Activated naive CD8-positive, alpha-beta T cell treated with anti-CD3 and anti-CD28 coated beads, Interleukin-2, amount 10 ng/mL, durations not matched to agents 7 days and 5 days (primary cell): ENCODE data around the gene SLC25A21. TPM values are rescaled to one million over a fixed set of nuclear protein-coding genes. Genes with fewer than 3 reads are reported as not detected.
"Not testable (repeated sequence)": the region's sequence is repeated elsewhere in the genome, so short reads cannot be mapped to it uniquely, and the experiment has no call there.

Experiments
- ATAC-seq: fragments of 150-1000 bp; cut with Tn5 transposase; one replicate; pipeline ENCODE4 v1.10.0; 2021; ENCODE audit warnings: low read depth, moderate library complexity
- POLR2A ChIA-PET: fragments of 350-600 bp; sonication (Branson Sonifier 250); formaldehyde crosslinking; loops from one replicate; lab custom pipeline; 2021; ENCODE audit warnings: antibody characterized with exemption; lab: Charles Lee
- DNase-seq: peaks from one replicate; pipeline ENCODE4 v3.0.0; 2021
- H3K27ac Mint-ChIP-seq: one replicate; pipeline ENCODE4 v1.8.0; 2022; ENCODE audit warnings: mild to moderate bottlenecking, mixed read lengths
- H3K27me3 Mint-ChIP-seq: one replicate; pipeline ENCODE4 v1.8.0; 2022; ENCODE audit warnings: mild to moderate bottlenecking, moderate library complexity, mixed read lengths
- H3K36me3 Mint-ChIP-seq: one replicate; pipeline ENCODE4 v1.8.0; 2021; ENCODE audit warnings: mild to moderate bottlenecking, mixed read lengths
- H3K4me1 Mint-ChIP-seq: one replicate; pipeline ENCODE4 v1.8.0; 2021; ENCODE audit warnings: mixed read lengths
- H3K4me3 Mint-ChIP-seq: one replicate; pipeline ENCODE4 v1.8.0; 2022; ENCODE audit warnings: mild to moderate bottlenecking, moderate library complexity, mixed read lengths
- H3K9me3 Mint-ChIP-seq: one replicate; pipeline ENCODE4 v1.8.0; 2021; ENCODE audit warnings: mixed read lengths
- total RNA-seq, 2 experiments: library from RNA; stranded (reverse); gene quantifications; one replicate each; pipeline ENCODE4 v1.2.3, GENCODE V29; 2021

SLC25A21 gene
- total RNA-seq, 2 experiments from 2014 or later: not detected

DNA sequence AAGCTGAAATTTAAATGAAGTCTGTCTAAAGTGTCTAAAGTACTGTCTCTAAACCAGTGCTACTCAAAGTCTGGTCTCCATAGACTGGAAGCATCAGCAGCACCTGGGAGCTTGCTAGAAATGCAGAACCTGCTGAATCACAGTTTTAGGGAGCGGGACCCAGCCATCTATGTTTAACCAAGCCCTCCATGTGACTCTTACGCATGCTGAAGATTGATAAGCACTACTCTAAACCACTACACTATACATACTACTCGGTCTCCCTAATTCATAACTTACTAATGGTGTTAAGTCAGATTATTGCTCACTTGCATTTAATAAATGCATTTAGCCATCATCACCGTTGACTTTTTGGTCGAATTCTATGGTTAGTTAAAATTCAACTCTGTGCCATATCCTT lies 88.8 kb downstream of the SLC25A21 start:
- Mint-ChIP-seq H3K4me1 (no peaks in the 10 kb centered on the region), H3K9me3 (no peaks in the 10 kb centered on the region), H3K27me3 (no peaks in the 10 kb centered on the region), H3K36me3 (no peaks in the 10 kb centered on the region), H3K27ac (no peak overlapping the region), H3K4me3 (no peak overlapping the region)
- POLR2A ChIA-PET: no interaction called here
- ATAC-seq: no peak
- no peak for DNase-seq

DNA sequence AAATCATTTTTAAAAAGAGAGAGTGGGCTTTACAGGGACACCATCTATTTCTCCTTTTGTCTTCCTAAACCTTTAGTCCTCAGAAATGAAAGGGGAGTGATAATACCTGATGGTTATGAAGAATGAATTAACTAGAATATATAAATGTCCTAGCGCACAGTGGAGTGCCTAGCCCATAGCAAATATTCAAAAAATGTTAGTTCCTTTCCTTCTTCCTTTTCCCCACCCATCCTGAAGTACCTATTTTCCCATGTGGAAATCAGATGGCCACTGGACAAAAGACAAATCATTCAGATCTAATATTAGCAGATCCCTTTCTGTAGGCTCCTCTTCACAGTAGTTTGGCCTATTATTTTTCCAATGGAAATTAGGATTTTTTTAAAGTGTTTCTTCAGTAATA lies 90.0 kb downstream of the SLC25A21 start:
- Mint-ChIP-seq H3K27ac (no peak overlapping the region), H3K27me3 (no peaks in the 10 kb centered on the region), H3K4me3 (no peak overlapping the region), H3K9me3 (no peaks in the 10 kb centered on the region), H3K4me1 (no peaks in the 10 kb centered on the region), H3K36me3 (no peaks in the 10 kb centered on the region)
- DNase-seq: no peak
- ATAC-seq: no peak
- POLR2A ChIA-PET: no interaction called here

DNA sequence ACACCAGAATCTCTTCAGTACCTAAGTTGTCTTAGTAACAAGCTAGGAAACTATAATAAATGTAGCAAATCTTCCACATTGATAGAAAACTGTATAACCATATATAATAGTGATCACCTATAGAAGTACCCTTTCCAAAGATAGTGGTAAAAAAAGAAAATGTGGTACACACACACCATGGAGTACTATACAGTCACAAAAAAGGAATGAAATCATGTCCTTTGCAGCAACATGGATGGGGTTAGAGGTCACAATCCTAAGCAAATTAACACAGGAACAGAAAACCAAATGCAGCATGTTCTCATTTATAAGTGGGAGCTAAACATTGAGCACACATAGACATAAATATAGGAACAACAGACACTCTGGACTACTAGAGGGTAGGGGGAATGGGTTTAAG lies 90.5 kb downstream of the SLC25A21 start:
- ATAC-seq (no peak), DNase-seq (no peak)
- Mint-ChIP-seq H3K9me3 (peaks cover 2% of the 10 kb centered on the region), H3K4me3 (no peak overlapping the region), H3K4me1 (no peaks in the 10 kb centered on the region), H3K27ac (no peak overlapping the region), H3K36me3 (no peaks in the 10 kb centered on the region), H3K27me3 (no peaks in the 10 kb centered on the region)
- POLR2A ChIA-PET: no interaction called here

DNA sequence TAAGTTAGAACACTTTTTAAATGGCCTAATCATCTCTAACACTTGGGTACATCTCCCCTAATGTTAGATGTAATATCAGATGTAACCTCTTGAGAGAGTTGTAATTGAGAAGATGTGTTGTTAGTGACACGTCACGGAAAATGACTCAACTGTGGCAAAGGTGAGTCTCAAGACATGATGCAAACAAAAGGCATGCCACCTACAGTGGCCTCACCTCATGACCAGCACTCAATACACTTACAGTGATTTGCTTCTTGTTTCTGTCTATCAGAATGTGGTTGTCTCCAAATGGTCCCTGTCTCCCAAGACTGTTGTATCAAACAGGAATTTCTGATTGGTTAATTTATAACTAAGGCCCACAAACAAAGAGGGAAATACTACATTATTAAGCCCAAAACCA lies 91.2 kb downstream of the SLC25A21 start:
- no peak for DNase-seq
- no peaks in the 10 kb centered on the region for H3K27me3 Mint-ChIP-seq
- POLR2A ChIA-PET: no interaction called here

DNA sequence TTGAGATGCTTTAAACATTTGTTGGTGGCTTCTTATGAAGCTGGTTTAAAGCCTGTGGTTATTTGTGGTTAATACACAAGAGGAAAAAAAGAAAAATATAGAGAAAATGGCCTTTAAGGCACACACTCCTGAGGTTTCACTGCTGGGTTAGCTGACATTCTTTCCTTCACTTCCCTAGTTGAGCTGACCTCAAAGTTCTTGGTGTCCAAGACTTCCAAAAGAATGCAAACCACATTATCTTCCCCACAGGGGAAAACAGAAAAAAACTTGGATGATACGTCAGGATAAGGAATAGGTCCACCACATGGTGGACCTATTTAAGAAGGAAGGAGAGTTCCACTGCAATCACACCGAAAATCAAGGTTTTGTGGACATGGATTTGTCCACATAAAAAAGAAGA lies 94.3 kb downstream of the SLC25A21 start:
- Mint-ChIP-seq H3K27ac (no peak overlapping the region), H3K27me3 (no peaks in the 10 kb centered on the region), H3K4me1 (no peaks in the 10 kb centered on the region), H3K9me3 (peaks cover 2% of the 10 kb centered on the region), H3K4me3 (no peak overlapping the region), H3K36me3 (no peaks in the 10 kb centered on the region)
- POLR2A ChIA-PET: no interaction called here
- ATAC-seq (no peak), DNase-seq (no peak)

More for the DNA sequence above, 91.2 kb downstream of the SLC25A21 start:
- no peak for ATAC-seq
- Mint-ChIP-seq H3K36me3 (no peaks in the 10 kb centered on the region), H3K27ac (no peak overlapping the region), H3K9me3 (peaks cover 2% of the 10 kb centered on the region), H3K4me1 (no peaks in the 10 kb centered on the region), H3K4me3 (no peak overlapping the region)

DNA sequence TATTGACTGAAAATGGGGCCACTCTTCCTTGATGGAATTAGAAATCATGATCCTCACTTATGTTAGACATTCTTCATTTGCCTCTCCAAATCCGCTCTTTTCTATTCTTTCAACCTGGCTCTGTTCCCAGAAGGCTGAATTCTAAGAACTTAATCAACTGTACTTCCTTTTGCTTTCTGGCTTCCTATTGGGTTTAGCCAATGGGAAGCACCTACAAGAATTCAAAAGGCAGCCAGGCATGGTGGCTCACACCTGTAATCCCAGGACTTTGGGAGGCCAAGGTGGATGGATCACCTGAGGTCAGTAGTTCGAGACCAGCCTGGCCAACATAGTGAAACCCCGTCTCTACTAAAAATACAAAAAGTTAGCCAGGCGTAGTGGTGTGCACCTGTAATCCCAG lies 98.1 kb downstream of the SLC25A21 start:
- not testable (repeated sequence) for H3K27ac Mint-ChIP-seq, ATAC-seq, DNase-seq, H3K9me3 Mint-ChIP-seq, H3K36me3 Mint-ChIP-seq, H3K4me1 Mint-ChIP-seq, H3K27me3 Mint-ChIP-seq, H3K4me3 Mint-ChIP-seq
- POLR2A ChIA-PET: interaction anchor here (0.7 kb wide), 1 partner anchor 1519 kb away, joined by 3 read pairs; no protein-coding TSS in a partner anchor

DNA sequence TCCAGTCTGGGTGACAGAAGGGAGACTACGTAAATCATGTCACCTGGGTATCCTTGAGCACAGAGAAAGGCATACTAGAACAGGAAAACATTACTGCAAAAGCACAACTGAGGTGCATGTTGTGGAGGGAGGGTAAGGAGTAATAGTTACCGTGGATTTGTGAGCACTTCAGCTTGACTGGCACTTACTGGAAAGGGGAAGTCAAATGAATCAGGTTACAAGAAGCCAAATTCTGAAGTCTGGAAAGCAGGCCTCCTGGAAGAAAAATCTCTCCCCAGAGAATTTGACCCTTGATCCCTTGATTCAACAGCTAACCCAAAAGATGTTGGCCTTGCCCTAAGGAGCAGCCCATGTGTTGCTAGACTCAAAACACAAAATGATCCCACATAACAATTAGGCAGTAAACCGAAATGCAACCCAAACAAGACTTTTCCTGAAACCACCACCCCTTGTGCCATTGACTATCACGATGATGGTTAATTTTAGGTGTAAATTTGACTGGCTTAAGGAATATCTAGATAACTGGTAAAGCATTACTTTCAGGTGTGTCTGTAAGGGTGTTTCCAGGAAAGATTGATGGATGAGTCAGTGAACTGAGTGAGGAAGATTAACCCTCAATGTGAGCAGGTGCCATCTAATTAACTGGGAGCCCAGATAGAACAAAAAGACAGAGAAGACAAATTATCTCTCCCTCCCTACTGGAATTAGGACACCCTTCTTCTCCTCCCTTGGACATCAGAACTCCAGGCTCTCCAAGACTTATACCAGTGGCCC lies 108.8 kb downstream of the SLC25A21 start:
- Mint-ChIP-seq H3K36me3 (no peaks in the 10 kb centered on the region), H3K9me3 (peaks cover 1% of the 10 kb centered on the region), H3K4me1 (no peaks in the 10 kb centered on the region), H3K27me3 (no peaks in the 10 kb centered on the region), H3K4me3 (no peak overlapping the region), H3K27ac (no peak overlapping the region)
- ATAC-seq (no peak), DNase-seq (no peak)
- POLR2A ChIA-PET: no interaction called here

DNA sequence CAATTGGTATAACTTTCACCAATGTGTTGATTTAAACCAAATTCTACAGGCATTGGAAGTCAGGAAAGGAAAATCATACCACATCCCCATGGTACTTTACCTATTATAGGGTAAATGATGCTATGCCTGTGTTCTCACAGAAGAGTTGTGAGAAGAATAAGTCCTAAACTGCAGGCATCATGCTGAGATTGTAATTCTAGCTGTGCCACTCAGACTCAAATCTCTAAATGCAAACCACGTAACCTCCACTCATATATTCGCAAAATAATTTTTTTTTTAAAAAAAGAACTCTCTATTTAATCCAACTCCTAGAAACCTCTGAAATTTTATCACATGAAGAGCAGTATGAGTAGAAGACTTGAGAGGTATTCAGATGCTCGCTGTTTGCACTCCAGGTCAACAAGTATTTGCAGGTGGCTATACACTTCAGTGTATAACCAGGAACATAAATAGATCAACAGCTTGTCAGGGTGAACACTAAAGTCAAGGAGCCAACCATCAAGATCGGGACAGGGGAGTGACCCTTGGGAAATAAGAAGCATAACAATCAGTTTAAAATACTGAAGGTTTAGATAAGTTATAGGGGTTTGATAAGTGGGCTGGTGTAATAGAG lies 110.1 kb downstream of the SLC25A21 start:
- no peak overlapping the region for H3K4me3 Mint-ChIP-seq
- no peak overlapping the region for H3K27ac Mint-ChIP-seq
- no peak for DNase-seq
- POLR2A ChIA-PET: no interaction called here
- no peak for ATAC-seq
- peaks cover 1% of the 10 kb centered on the region for H3K9me3 Mint-ChIP-seq
- H3K36me3 Mint-ChIP-seq: no peaks in the 10 kb centered on the region
- no peaks in the 10 kb centered on the region for H3K4me1 Mint-ChIP-seq
- H3K27me3 Mint-ChIP-seq: no peaks in the 10 kb centered on the region

DNA sequence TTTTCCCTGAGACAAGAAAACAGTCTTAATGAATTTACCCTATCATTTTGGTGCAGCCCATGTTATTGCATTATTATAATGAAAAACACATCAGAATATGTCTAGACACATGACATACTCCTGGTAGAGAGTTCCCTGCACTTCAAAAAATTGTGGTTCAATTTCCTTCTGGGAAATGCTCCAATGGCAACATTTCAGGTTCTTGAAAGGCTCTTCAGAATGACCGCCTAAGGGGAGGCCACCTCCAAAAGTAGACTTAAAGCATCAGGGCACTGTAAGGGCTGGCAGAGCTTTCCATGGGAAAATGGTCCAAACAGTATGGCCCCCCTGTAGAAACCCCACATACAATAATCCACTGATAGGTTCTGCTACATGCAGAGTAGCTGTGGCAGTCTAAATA lies 110.7 kb downstream of the SLC25A21 start:
- no peaks in the 10 kb centered on the region for H3K36me3 Mint-ChIP-seq
- H3K9me3 Mint-ChIP-seq: peaks cover 1% of the 10 kb centered on the region
- no peak for ATAC-seq
- no peaks in the 10 kb centered on the region for H3K4me1 Mint-ChIP-seq
- no peak overlapping the region for H3K4me3 Mint-ChIP-seq
- POLR2A ChIA-PET: no interaction called here
- no peaks in the 10 kb centered on the region for H3K27me3 Mint-ChIP-seq
- no peak for DNase-seq
- no peak overlapping the region for H3K27ac Mint-ChIP-seq

DNA sequence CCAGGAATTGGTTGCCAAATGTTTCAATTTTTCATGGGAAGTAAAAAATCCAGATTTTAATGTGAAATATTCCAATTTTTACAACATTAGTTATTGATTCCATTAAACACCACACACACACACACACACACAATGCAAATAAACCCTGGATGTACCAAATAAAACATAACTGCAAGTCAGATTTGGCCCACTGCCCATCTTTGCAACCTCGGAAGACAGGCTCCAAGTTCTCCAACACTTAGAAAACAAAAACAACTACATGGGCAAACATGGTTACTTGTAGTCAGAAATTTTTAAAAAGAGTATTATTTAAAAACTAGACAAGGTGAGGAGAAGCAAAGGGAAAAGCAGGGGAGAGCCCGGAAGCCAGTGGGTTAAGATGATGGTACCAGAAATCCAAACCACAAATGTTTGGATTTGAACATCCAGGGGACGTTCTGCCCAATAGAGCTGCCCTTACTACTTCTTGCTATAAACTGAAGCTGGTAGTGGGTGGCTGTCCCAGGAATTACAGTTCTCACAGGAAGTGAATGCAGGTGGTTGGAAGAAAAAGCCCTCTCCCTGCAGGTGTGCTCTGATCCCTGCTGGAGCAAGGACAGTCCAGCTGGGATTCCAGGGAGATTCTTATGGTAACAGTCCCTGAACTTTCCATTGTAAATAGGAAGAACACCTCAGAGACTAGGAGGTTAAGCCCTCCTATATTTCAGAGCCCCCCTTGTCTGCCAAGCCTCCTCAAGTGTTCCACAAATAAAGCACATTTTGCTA lies 111.7 kb downstream of the SLC25A21 start:
- peaks cover 3% of the 10 kb centered on the region for H3K9me3 Mint-ChIP-seq
- H3K4me1 Mint-ChIP-seq: no peaks in the 10 kb centered on the region
- H3K27ac Mint-ChIP-seq: no peak overlapping the region
- H3K4me3 Mint-ChIP-seq: no peak overlapping the region
- no peak for DNase-seq
- H3K27me3 Mint-ChIP-seq: no peaks in the 10 kb centered on the region
- H3K36me3 Mint-ChIP-seq: no peaks in the 10 kb centered on the region
- no peak for ATAC-seq
- POLR2A ChIA-PET: no interaction called here

DNA sequence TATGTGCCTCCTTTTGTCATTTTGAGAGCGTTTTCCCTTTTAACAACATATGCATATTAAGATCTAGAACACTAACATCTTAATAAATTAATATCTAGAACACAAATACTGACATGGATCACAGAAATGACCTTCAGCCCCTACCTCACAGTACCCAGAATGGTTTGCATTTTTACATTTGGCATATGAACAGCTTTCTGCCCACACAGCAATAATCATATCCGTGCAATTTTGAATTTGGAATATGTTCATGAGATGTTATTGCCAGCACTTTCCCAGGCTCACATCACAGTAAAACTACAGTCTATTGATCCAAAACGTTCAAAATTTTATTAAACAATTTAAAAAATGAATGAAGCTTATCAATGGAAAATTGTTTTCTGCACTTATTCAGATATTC lies 114.6 kb downstream of the SLC25A21 start:
- Mint-ChIP-seq H3K27me3 (no peaks in the 10 kb centered on the region), H3K4me1 (no peaks in the 10 kb centered on the region), H3K9me3 (peaks cover 3% of the 10 kb centered on the region), H3K36me3 (no peaks in the 10 kb centered on the region), H3K27ac (no peak overlapping the region), H3K4me3 (no peak overlapping the region)
- POLR2A ChIA-PET: no interaction called here
- no peak for DNase-seq
- ATAC-seq: no peak

DNA sequence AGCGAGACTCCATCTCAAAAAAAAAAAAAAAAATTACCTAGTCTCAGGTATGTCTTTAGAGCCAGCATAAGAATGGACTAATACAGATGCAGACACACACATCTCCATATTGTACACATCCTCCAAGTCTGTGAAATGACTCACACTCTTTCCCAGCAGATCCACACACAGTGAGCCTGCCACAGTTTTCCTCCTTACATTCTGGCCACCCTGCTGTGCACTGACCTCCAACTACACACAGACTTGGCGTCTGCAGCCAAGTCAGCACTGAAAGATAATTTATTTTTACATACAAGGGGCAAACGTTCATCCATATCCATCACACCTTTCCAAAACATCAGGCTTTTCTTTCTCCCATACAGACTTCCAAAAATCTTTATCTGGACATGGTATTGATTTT lies 115.9 kb downstream of the SLC25A21 start:
- no peak overlapping the region for H3K27ac Mint-ChIP-seq
- H3K4me3 Mint-ChIP-seq: no peak overlapping the region
- no peaks in the 10 kb centered on the region for H3K4me1 Mint-ChIP-seq
- H3K27me3 Mint-ChIP-seq: no peaks in the 10 kb centered on the region
- no peak for ATAC-seq
- DNase-seq: no peak
- peaks cover 3% of the 10 kb centered on the region for H3K9me3 Mint-ChIP-seq
- H3K36me3 Mint-ChIP-seq: no peaks in the 10 kb centered on the region
- POLR2A ChIA-PET: no interaction called here

DNA sequence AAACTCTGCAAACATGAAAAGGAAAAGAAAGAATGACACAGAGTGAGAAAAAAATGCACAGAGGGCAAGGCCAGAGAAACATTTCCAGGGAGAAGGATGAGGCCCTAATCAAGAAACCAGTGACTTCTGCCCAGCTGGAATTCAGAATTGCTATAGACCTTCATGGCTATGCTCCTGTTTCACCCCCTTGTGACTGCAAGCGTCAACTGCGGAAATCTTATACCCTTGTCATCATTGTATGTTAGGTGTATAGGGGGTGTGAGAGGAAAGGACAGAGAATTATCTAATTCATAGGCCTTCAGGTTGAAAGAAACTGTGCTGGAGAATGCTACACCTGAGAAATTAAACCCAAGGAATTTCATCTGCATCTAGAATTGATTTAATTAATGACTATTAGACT lies 117.5 kb downstream of the SLC25A21 start:
- Mint-ChIP-seq H3K36me3 (no peaks in the 10 kb centered on the region), H3K9me3 (peaks cover 3% of the 10 kb centered on the region), H3K27ac (no peak overlapping the region), H3K4me1 (no peaks in the 10 kb centered on the region), H3K27me3 (no peaks in the 10 kb centered on the region), H3K4me3 (no peak overlapping the region)
- POLR2A ChIA-PET: no interaction called here
- ATAC-seq: no peak
- DNase-seq: no peak

DNA sequence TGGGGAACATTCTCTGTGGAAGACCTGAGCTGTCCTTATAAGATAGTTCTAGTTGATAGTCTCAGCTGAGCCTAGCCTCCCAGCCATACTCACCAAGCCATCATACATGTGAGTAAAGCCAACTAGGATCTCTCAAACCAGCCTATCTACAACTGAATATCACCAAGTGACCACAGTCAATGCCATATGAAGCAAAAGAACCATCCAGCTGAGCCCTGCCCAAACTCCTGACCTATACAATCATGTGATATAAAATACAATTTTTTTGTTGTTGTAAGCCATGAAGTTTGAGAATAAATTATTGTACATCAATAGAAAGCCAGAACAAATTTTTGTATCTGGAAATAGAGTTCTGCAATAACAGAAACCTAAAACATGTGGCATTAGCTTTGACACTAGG lies 118.3 kb downstream of the SLC25A21 start:
- Mint-ChIP-seq H3K9me3 (peaks cover 3% of the 10 kb centered on the region), H3K36me3 (no peaks in the 10 kb centered on the region), H3K4me1 (no peaks in the 10 kb centered on the region), H3K27me3 (no peaks in the 10 kb centered on the region), H3K27ac (no peak overlapping the region), H3K4me3 (no peak overlapping the region)
- POLR2A ChIA-PET: no interaction called here
- no peak for ATAC-seq
- DNase-seq: no peak
